HAP-1 (cell line): ENCODE data around the gene ABHD6.
"Not testable (repeated sequence)": the region's sequence is repeated elsewhere in the genome, so short reads cannot be mapped to it uniquely, and the experiment has no call there.

ENCODE experiments used
- DNase-seq, 2 experiments: peaks; one replicate each; pipeline ENCODE4 v3.0.0-alpha.2; 2016 to 2020; ENCODE audit warnings: low spot score in 2 of 2
- H3K27me3 ChIP-seq: fragments of 250-450 bp; sonication (Bioruptor Pico); 2 replicates; pipeline ENCODE4 v1.5.1; 2020; ENCODE audit warnings: low read depth, mild to moderate bottlenecking, moderate library complexity
- H3K36me3 ChIP-seq: fragments of 250-450 bp; sonication (Bioruptor Pico); replicated peaks from 2 replicates; pipeline ENCODE4 v1.5.1; 2020; ENCODE audit warnings: mild to moderate bottlenecking
- H3K4me1 ChIP-seq: fragments of 250-450 bp; sonication (Bioruptor Pico); 2 replicates; pipeline ENCODE4 v1.5.1; 2020; ENCODE audit warnings: mild to moderate bottlenecking
- H3K4me3 ChIP-seq: fragments of 250-450 bp; sonication (Bioruptor Pico); 2 replicates; pipeline ENCODE4 v1.5.1; 2020; ENCODE audit warnings: mild to moderate bottlenecking, moderate library complexity
- H3K9me3 ChIP-seq: fragments of 250-450 bp; sonication (Bioruptor Pico); 2 replicates; pipeline ENCODE4 v1.5.1; 2020; ENCODE audit warnings: mild to moderate bottlenecking, moderate library complexity
- in situ Hi-C: fragments of 300-500 bp; cut with MboI; formaldehyde crosslinking; loops from 3 replicates; pipeline ENCODE4 v1.14.3; 2020; ENCODE audit warnings: low sequenced_read_pairs, inconsistent platforms, mixed read lengths

The ABHD6 gene

GRCh38 chr3:58217209-58217811 is 20.3 kb upstream of the ABHD6 start:
- Histone ChIP-seq H3K27me3 (no peaks in the 10 kb centered on the region), H3K36me3 (no peaks in the 10 kb centered on the region), H3K4me1 (peaks cover 4% of the 10 kb centered on the region), H3K4me3 (no peak overlapping the region), H3K9me3 (no peaks in the 10 kb centered on the region)
- DNase-seq: peak; percentile 66 to 77
- in situ Hi-C loops: no loop called here

GRCh38 chr3:58218904-58219303 is 18.7 kb upstream of the ABHD6 start:
- Histone ChIP-seq H3K27me3 (no peaks in the 10 kb centered on the region), H3K4me3 (no peak overlapping the region), H3K4me1 (peaks cover 4% of the 10 kb centered on the region), H3K9me3 (no peaks in the 10 kb centered on the region), H3K36me3 (no peaks in the 10 kb centered on the region)
- DNase-seq: no peak
- in situ Hi-C loops: no loop called here

GRCh38 chr3:58222161-58222724 is 15.3 kb upstream of the ABHD6 start:
- DNase-seq: no peak

GRCh38 chr3:58223855-58224254 is 13.7 kb upstream of the ABHD6 start:
- no peaks in the 10 kb centered on the region for H3K36me3 ChIP-seq
- no peaks in the 10 kb centered on the region for H3K4me1 ChIP-seq
- H3K4me3 ChIP-seq: no peak overlapping the region
- no peaks in the 10 kb centered on the region for H3K27me3 ChIP-seq
- DNase-seq: no peak
- H3K9me3 ChIP-seq: no peaks in the 10 kb centered on the region
- in situ Hi-C loops: no loop called here

More at GRCh38 chr3:58222161-58222724, 15.3 kb upstream of the ABHD6 start:
- Histone ChIP-seq H3K9me3 (no peaks in the 10 kb centered on the region), H3K36me3 (no peaks in the 10 kb centered on the region), H3K4me1 (no peaks in the 10 kb centered on the region), H3K27me3 (no peaks in the 10 kb centered on the region), H3K4me3 (no peak overlapping the region)
- in situ Hi-C loops: no loop called here

- H3K27me3 ChIP-seq, in situ Hi-C loops, H3K36me3 ChIP-seq, H3K4me3 ChIP-seq, H3K9me3 ChIP-seq, H3K4me1 ChIP-seq, DNase-seq: not testable (repeated sequence)
These were observed 9.7 kb upstream of the ABHD6 start for GRCh38 chr3:58227933-58228332.

GRCh38 chr3:58230876-58231552 is 6.6 kb upstream of the ABHD6 start:
- no peak overlapping the region for H3K4me3 ChIP-seq
- H3K27me3 ChIP-seq: no peaks in the 10 kb centered on the region
- no peaks in the 10 kb centered on the region for H3K4me1 ChIP-seq
- no peak for DNase-seq
- in situ Hi-C loops: no loop called here
- no peaks in the 10 kb centered on the region for H3K36me3 ChIP-seq
- no peaks in the 10 kb centered on the region for H3K9me3 ChIP-seq

- DNase-seq: no peak
These were observed 5.9 kb upstream of the ABHD6 start for GRCh38 chr3:58231666-58232065.

GRCh38 chr3:58234516-58234931 is 3.1 kb upstream of the ABHD6 start:
- DNase-seq: no peak
- H3K4me3 ChIP-seq: no peak overlapping the region
- in situ Hi-C loops: no loop called here
- no peaks in the 10 kb centered on the region for H3K27me3 ChIP-seq
- H3K4me1 ChIP-seq: peaks cover 10% of the 10 kb centered on the region
- H3K36me3 ChIP-seq: no peaks in the 10 kb centered on the region
- no peaks in the 10 kb centered on the region for H3K9me3 ChIP-seq

More at GRCh38 chr3:58231666-58232065, 5.9 kb upstream of the ABHD6 start:
- Histone ChIP-seq H3K9me3 (no peaks in the 10 kb centered on the region), H3K4me1 (peaks cover 1% of the 10 kb centered on the region), H3K27me3 (no peaks in the 10 kb centered on the region), H3K36me3 (no peaks in the 10 kb centered on the region), H3K4me3 (no peak overlapping the region)
- in situ Hi-C loops: no loop called here

GRCh38 chr3:58235970-58236369 is 1.6 kb upstream of the ABHD6 start:
- DNase-seq: no peak
- Histone ChIP-seq H3K4me3 (no peak overlapping the region), H3K36me3 (no peaks in the 10 kb centered on the region), H3K9me3 (no peaks in the 10 kb centered on the region), H3K4me1 (peaks cover 10% of the 10 kb centered on the region), H3K27me3 (no peaks in the 10 kb centered on the region)
- in situ Hi-C loops: no loop called here

- H3K4me3 ChIP-seq: peak overlapping the region; percentile 84
- no peaks in the 10 kb centered on the region for H3K36me3 ChIP-seq
- no peaks in the 10 kb centered on the region for H3K27me3 ChIP-seq
- in situ Hi-C loops: no loop called here
- H3K4me1 ChIP-seq: peaks cover 10% of the 10 kb centered on the region
- DNase-seq: peak in 1 of 2 experiments; percentile 21
- no peaks in the 10 kb centered on the region for H3K9me3 ChIP-seq
These were observed 910 bp upstream of the ABHD6 start for GRCh38 chr3:58236527-58237237.

- DNase-seq: peak; percentile 18 to 53
- in situ Hi-C loops: no loop called here
- H3K9me3 ChIP-seq: no peaks in the 10 kb centered on the region
- peaks cover 10% of the 10 kb centered on the region for H3K4me1 ChIP-seq
- H3K27me3 ChIP-seq: no peaks in the 10 kb centered on the region
- no peaks in the 10 kb centered on the region for H3K36me3 ChIP-seq
- H3K4me3 ChIP-seq: peak overlapping the region; percentile 84
These were observed 519 bp downstream of the ABHD6 start for GRCh38 chr3:58237941-58238681.

GRCh38 chr3:58238830-58239229 is 1.2 kb downstream of the ABHD6 start:
- no peaks in the 10 kb centered on the region for H3K36me3 ChIP-seq
- H3K9me3 ChIP-seq: no peaks in the 10 kb centered on the region
- DNase-seq: no peak
- H3K4me3 ChIP-seq: peak overlapping the region; percentile 84
- no peaks in the 10 kb centered on the region for H3K27me3 ChIP-seq
- in situ Hi-C loops: no loop called here
- H3K4me1 ChIP-seq: peaks cover 10% of the 10 kb centered on the region

- Histone ChIP-seq H3K9me3 (no peaks in the 10 kb centered on the region), H3K4me1 (peaks cover 10% of the 10 kb centered on the region), H3K36me3 (no peaks in the 10 kb centered on the region), H3K27me3 (no peaks in the 10 kb centered on the region), H3K4me3 (no peak overlapping the region)
- in situ Hi-C loops: no loop called here
- DNase-seq: no peak
These were observed 3.9 kb downstream of the ABHD6 start for GRCh38 chr3:58241306-58242044.
